Glutamatergic neuron (in vitro differentiated cells): ENCODE data around the gene CSK. TPM values are rescaled to one million over a fixed set of nuclear protein-coding genes. Genes with fewer than 3 reads are reported as not detected.
A peak's percentile ranks its signal among the peaks of the same experiment; 100 is the strongest.

Experiments used
- DNase-seq: peaks from one replicate; pipeline ENCODE4 v3.0.0; 2022
- H3K27ac Mint-ChIP-seq: one replicate; pipeline ENCODE4 v1.8.0; 2020; ENCODE audit warnings: mild to moderate bottlenecking, mixed read lengths, inconsistent platforms; ENCODE audit not compliant: unreplicated experiment
- H3K27me3 Mint-ChIP-seq: one replicate; pipeline ENCODE4 v1.8.0; 2020; ENCODE audit warnings: mild to moderate bottlenecking, moderate library complexity, mixed read lengths, inconsistent platforms; ENCODE audit not compliant: unreplicated experiment
- H3K36me3 Mint-ChIP-seq: one replicate; pipeline ENCODE4 v1.8.0; 2020; ENCODE audit warnings: mild to moderate bottlenecking, mixed read lengths, inconsistent platforms; ENCODE audit not compliant: unreplicated experiment
- H3K4me1 Mint-ChIP-seq: one replicate; pipeline ENCODE4 v1.8.0; 2020; ENCODE audit warnings: mild to moderate bottlenecking, low read depth, mixed read lengths, inconsistent platforms; ENCODE audit not compliant: unreplicated experiment
- H3K4me3 Mint-ChIP-seq: one replicate; pipeline ENCODE4 v1.8.0; 2020; ENCODE audit warnings: mild to moderate bottlenecking, mixed read lengths, inconsistent platforms; ENCODE audit not compliant: unreplicated experiment
- H3K9me3 Mint-ChIP-seq: one replicate; pipeline ENCODE4 v1.8.0; 2020; ENCODE audit warnings: mild to moderate bottlenecking, moderate library complexity, mixed read lengths, inconsistent platforms; ENCODE audit not compliant: unreplicated experiment
- CTCF ChIP-seq: fragments of 200-600 bp; sonication (generic); IDR thresholded peaks from one replicate; pipeline ENCODE4 v1.5.0; 2021; ENCODE audit not compliant: partially characterized antibody, unreplicated experiment
- total RNA-seq: library from RNA; stranded (reverse); fragmentation: NEBNext Ultra II Directional; extraction: Animal tissue kit (Norgen Biotek cat#: 25700); gene quantifications from one replicate; pipeline ENCODE4 v1.2.1, GENCODE V29; 2021; ENCODE audit not compliant: unreplicated experiment

Gene CSK
- total RNA-seq, 1 donor from 2014 or later: 72.6 TPM

GRCh38 chr15:74843891-74844299 is 62.0 kb downstream of the CSK start:
- Mint-ChIP-seq H3K4me1 (peaks cover 7% of the 10 kb centered on the region), H3K4me3 (no peak overlapping the region), H3K27ac (no peak overlapping the region), H3K36me3 (no peaks in the 10 kb centered on the region), H3K9me3 (peaks cover 6% of the 10 kb centered on the region), H3K27me3 (peaks cover 12% of the 10 kb centered on the region)
- no peak for DNase-seq
- TF ChIP-seq CTCF: no peak

GRCh38 chr15:74844319-74845207 is 62.7 kb downstream of the CSK start:
- H3K36me3 Mint-ChIP-seq: no peaks in the 10 kb centered on the region
- peaks cover 6% of the 10 kb centered on the region for H3K9me3 Mint-ChIP-seq
- H3K4me1 Mint-ChIP-seq: peaks cover 7% of the 10 kb centered on the region
- DNase-seq: no peak
- H3K4me3 Mint-ChIP-seq: no peak overlapping the region
- H3K27ac Mint-ChIP-seq: peak overlapping the region; percentile 28
- TF ChIP-seq CTCF: no peak
- H3K27me3 Mint-ChIP-seq: peaks cover 12% of the 10 kb centered on the region

- H3K4me3 Mint-ChIP-seq: no peak overlapping the region
- no peak overlapping the region for H3K27ac Mint-ChIP-seq
- no peak for TF ChIP-seq CTCF
- H3K36me3 Mint-ChIP-seq: no peaks in the 10 kb centered on the region
- DNase-seq: no peak
- peaks cover 12% of the 10 kb centered on the region for H3K27me3 Mint-ChIP-seq
- peaks cover 6% of the 10 kb centered on the region for H3K9me3 Mint-ChIP-seq
- H3K4me1 Mint-ChIP-seq: peaks cover 7% of the 10 kb centered on the region
These were observed 63.3 kb downstream of the CSK start for GRCh38 chr15:74845208-74845568.

GRCh38 chr15:74845581-74845980 is 63.7 kb downstream of the CSK start:
- no peak for DNase-seq
- TF ChIP-seq CTCF: no peak
- H3K27me3 Mint-ChIP-seq: peaks cover 12% of the 10 kb centered on the region
- H3K27ac Mint-ChIP-seq: no peak overlapping the region
- H3K36me3 Mint-ChIP-seq: no peaks in the 10 kb centered on the region
- H3K4me3 Mint-ChIP-seq: no peak overlapping the region
- H3K9me3 Mint-ChIP-seq: peaks cover 6% of the 10 kb centered on the region
- H3K4me1 Mint-ChIP-seq: peaks cover 7% of the 10 kb centered on the region

- DNase-seq: no peak
- peak overlapping the region; percentile 38 for H3K27ac Mint-ChIP-seq
These were observed 65.6 kb downstream of the CSK start for GRCh38 chr15:74847432-74847831.

More at GRCh38 chr15:74847432-74847831, 65.6 kb downstream of the CSK start:
- Mint-ChIP-seq H3K27me3 (peaks cover 6% of the 10 kb centered on the region), H3K36me3 (no peaks in the 10 kb centered on the region), H3K4me1 (peaks cover 3% of the 10 kb centered on the region), H3K4me3 (no peak overlapping the region), H3K9me3 (peaks cover 3% of the 10 kb centered on the region)
- TF ChIP-seq CTCF: no peak
